Smooth muscle cell (in vitro differentiated cells): Measurements from ENCODE around the gene AHNAK2. TPM values are rescaled to one million over a fixed set of nuclear protein-coding genes. Genes with fewer than 3 reads are reported as not detected.

Experiments
- DNase-seq: peaks from one replicate; lab custom pipeline; 2025; ENCODE audit not compliant: unreplicated experiment; lab: John Stamatoyannopoulos, UW
- H2AFZ ChIP-seq: fragments of 200-600 bp; sonication (generic); 2 replicates; pipeline ENCODE4 v1.6.0; 2016; ENCODE audit warnings: antibody characterized with exemption, low read depth, mild to moderate bottlenecking
- H3F3A ChIP-seq: fragments of 200-600 bp; sonication (generic); 2 replicates; pipeline ENCODE4 v1.6.0; 2017; ENCODE audit warnings: antibody characterized with exemption, low read depth
- H3K27ac ChIP-seq: fragments of 200-600 bp; sonication (generic); 2 replicates; pipeline ENCODE4 v1.5.1; 2016; ENCODE audit warnings: low read depth, mild to moderate bottlenecking
- H3K27me3 ChIP-seq: fragments of 200-600 bp; sonication (generic); 2 replicates; pipeline ENCODE4 v1.6.1; 2016; ENCODE audit warnings: low read depth, mild to moderate bottlenecking
- H3K36me3 ChIP-seq: fragments of 200-600 bp; sonication (generic); 2 replicates; pipeline ENCODE4 v1.5.1; 2016; ENCODE audit warnings: low read depth
- H3K4me1 ChIP-seq: fragments of 200-600 bp; sonication (generic); 2 replicates; pipeline ENCODE4 v1.5.1; 2016; ENCODE audit warnings: low read depth
- H3K4me2 ChIP-seq: fragments of 200-600 bp; sonication (generic); 2 replicates; pipeline ENCODE4 v1.6.0; 2016; ENCODE audit warnings: mild to moderate bottlenecking
- H3K4me3 ChIP-seq: fragments of 200-600 bp; sonication (generic); 2 replicates; pipeline ENCODE4 v1.5.1; 2016; ENCODE audit warnings: mild to moderate bottlenecking
- H3K79me2 ChIP-seq: fragments of 200-600 bp; sonication (generic); 2 replicates; pipeline ENCODE4 v1.6.0; 2016; ENCODE audit warnings: low read depth, mild to moderate bottlenecking
- H3K9ac ChIP-seq: fragments of 200-600 bp; sonication (generic); 2 replicates; pipeline ENCODE4 v1.6.0; 2016; ENCODE audit warnings: low read depth
- H3K9me3 ChIP-seq: fragments of 200-600 bp; sonication (generic); replicated peaks from 2 replicates; pipeline ENCODE4 v1.5.1; 2016; ENCODE audit warnings: low read depth
- H4K20me1 ChIP-seq: fragments of 200-600 bp; sonication (generic); 2 replicates; pipeline ENCODE4 v1.6.0; 2016; ENCODE audit warnings: low read depth
- CTCF ChIP-seq: fragments of 200-600 bp; sonication (generic); IDR thresholded peaks from 2 replicates; pipeline ENCODE4 v1.5.1; 2017; ENCODE audit warnings: borderline replicate concordance, mild to moderate bottlenecking, antibody characterized with exemption; ENCODE audit not compliant: insufficient read depth, poor library complexity, severe bottlenecking
- WGBS: methylation state at CpG from one replicate; pipeline ENCODE4 v1.1.7; 2016; ENCODE audit warnings: low lambda C conversion rate; 5-methylcytosine and 5-hydroxymethylcytosine counted together
- polyA plus RNA-seq: library from polyadenylated mRNA; unstranded; fragments of >200 nt; fragmentation: Nextera tagmentation; extraction: Ambion mirVana; gene quantifications from 2 replicates; pipeline ENCODE4 v1.2.1, GENCODE V29; 2016
- total RNA-seq: library from RNA; depleted of rRNA; stranded (reverse); fragments of >200 nt; gene quantifications from 2 replicates; pipeline ENCODE4 v1.2.3, GENCODE V29; 2014

AHNAK2 gene
- total and polyA plus RNA-seq, 2 experiments from 2014 or later = 10.3 to 53.8 TPM

GRCh38 chr14:104974665-104975390 is 3.3 kb downstream of the AHNAK2 start:
- Histone ChIP-seq H3K27ac (no peak overlapping the region), H3K9ac (no peak overlapping the region), H3K27me3 (no peaks in the 10 kb centered on the region), H3K4me2 (no peak overlapping the region), H2AFZ (no peak overlapping the region), H3K79me2 (no peaks in the 10 kb centered on the region), H3K9me3 (no peaks in the 10 kb centered on the region), H3K36me3 (no peaks in the 10 kb centered on the region), H3F3A (peaks cover 3% of the 10 kb centered on the region), H3K4me3 (no peak overlapping the region), H3K4me1 (peaks cover 29% of the 10 kb centered on the region), H4K20me1 (no peaks in the 10 kb centered on the region)
- DNase-seq = no peak
- over 99% methylated on average over 14 of the region's 14 CpGs for WGBS
- no peak for TF ChIP-seq CTCF

- peaks cover 29% of the 10 kb centered on the region for H3K4me1 ChIP-seq
- no peak overlapping the region for H3K9ac ChIP-seq
- H3K4me3 ChIP-seq = no peak overlapping the region
- H4K20me1 ChIP-seq = no peaks in the 10 kb centered on the region
- no peak for TF ChIP-seq CTCF
- peaks cover 3% of the 10 kb centered on the region for H3F3A ChIP-seq
- H3K27me3 ChIP-seq = no peaks in the 10 kb centered on the region
- H3K36me3 ChIP-seq = no peaks in the 10 kb centered on the region
- H3K9me3 ChIP-seq = no peaks in the 10 kb centered on the region
- no peak overlapping the region for H2AFZ ChIP-seq
- WGBS = 88% methylated on average over 13 of the region's 13 CpGs
- no peak for DNase-seq
- H3K79me2 ChIP-seq = no peaks in the 10 kb centered on the region
- H3K27ac ChIP-seq = peak overlapping the region; percentile 91
- no peak overlapping the region for H3K4me2 ChIP-seq
Observed at GRCh38 chr14:104974146-104974541, 4.0 kb downstream of the AHNAK2 start.

- peak overlapping the region; percentile 69 for H3K4me2 ChIP-seq
- no peaks in the 10 kb centered on the region for H3K36me3 ChIP-seq
- H3K4me1 ChIP-seq = peaks cover 26% of the 10 kb centered on the region
- TF ChIP-seq CTCF = no peak
- H4K20me1 ChIP-seq = no peaks in the 10 kb centered on the region
- no peaks in the 10 kb centered on the region for H3K79me2 ChIP-seq
- no peaks in the 10 kb centered on the region for H3K27me3 ChIP-seq
- no peaks in the 10 kb centered on the region for H3K9me3 ChIP-seq
- no peak overlapping the region for H2AFZ ChIP-seq
- peak overlapping the region; percentile 69 for H3K9ac ChIP-seq
- WGBS = 34% methylated on average over 19 of the region's 23 CpGs
- H3K27ac ChIP-seq = peak overlapping the region; percentile 91
- peaks cover 3% of the 10 kb centered on the region for H3F3A ChIP-seq
- DNase-seq = no peak
- H3K4me3 ChIP-seq = no peak overlapping the region
Observed at GRCh38 chr14:104973385-104974145, 4.6 kb downstream of the AHNAK2 start.
